Activated CD4-positive, alpha-beta T cell treated with anti-CD3 and anti-CD28 coated beads, Interleukin-10, Interleukin-2, amounts not matched to agents 100 ng/mL and 50 ng/mL, durations not matched to agents 16 hours and 8 hours (primary cell): Measurements from ENCODE around the gene MYH10.

Source experiments
- DNase-seq: peaks from one replicate; pipeline ENCODE4 v3.0.0-alpha.2; 2020

The MYH10 gene

GRCh38 chr17:8436844-8437171 is 193.7 kb downstream of the MYH10 start:
- DNase-seq, result no peak

DNA sequence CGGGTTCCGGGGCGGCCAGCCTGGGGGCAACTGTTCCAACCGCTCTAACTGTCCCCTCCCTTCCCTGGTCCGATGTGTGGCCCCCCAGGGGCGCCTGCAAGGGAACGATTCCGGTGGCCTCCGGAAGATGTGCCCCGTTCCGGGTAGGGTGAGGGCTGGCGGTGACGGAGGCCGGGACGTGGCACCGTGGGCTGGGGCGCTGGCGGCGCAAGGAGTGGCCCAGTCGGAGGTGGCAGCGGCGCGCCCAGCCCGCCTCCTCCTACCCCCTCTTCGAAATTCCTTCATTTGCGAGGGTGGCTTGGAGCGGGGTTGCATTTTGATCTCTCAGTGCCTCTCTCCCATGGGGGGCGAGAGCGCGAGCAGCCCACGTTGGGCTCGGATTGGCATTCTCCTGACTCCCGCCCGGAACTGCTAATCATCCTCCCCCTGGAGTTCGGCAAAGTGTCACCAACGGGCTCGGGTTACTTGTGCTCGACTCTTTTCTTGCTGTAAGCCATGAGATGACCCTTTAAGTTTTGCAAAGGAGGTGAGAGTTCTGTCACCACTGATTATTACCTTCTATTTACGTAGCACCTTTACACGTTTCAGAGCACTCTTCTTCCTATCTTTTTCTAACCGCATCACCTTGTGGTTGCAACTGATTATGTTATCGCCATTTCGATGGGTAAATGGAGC is 194.2 kb downstream of the MYH10 start:
- DNase-seq, result peak; percentile 72

DNA sequence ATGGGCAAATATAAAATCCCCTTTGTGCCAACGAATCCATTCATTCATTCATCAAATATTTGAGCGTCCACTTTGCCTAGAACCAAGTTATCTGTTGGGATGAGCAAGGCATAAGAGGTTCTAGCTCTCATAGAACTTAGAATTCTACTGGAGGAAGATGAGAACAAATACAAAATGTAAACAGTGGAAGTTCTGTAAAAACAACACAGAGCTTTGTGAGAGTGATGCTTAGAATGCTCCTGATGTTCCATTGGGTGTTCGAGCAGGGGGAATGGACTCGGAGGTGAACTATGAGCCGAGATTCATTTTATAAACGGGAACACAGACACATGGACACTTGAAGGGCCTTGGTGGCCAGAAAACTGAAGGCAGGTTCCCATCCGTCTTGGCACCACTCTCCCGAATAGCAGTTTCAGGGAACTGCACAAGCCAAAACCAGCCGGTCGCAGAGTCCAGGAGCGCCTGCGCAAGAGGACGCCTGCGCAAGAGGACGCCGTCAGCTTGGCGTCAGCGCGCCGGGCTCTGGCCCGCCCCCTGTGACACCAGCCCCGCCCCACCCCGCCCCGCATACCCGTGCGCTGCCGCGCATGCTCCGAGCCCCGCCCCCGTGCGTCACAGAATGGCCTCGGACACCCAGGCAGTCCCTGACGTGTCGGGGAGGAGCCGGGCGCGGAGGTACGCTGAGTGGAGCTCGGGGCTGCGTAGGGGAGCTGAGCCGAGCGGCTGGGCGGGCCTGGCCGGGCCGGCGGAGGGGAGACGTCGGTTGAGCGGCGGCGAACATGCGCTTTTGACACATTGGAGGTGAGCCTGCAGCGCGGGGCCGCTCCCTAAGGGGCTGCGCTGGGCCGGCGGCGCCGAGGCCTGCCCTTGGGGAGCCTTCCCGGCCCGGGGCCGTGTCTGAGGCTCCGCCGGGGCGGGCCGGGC is 195.0 kb downstream of the MYH10 start, which contains the start of gene NDEL1:
NDEL1 (plus strand) TSS at position 640 of the 924 bp plus-strand sequence. CDS start 8,388 bp downstream, outside the sequence.
- peak; percentile 99 for DNase-seq

- DNase-seq, result no peak
These were observed 199.6 kb downstream of the MYH10 start for GRCh38 chr17:8430966-8431365.

DNA sequence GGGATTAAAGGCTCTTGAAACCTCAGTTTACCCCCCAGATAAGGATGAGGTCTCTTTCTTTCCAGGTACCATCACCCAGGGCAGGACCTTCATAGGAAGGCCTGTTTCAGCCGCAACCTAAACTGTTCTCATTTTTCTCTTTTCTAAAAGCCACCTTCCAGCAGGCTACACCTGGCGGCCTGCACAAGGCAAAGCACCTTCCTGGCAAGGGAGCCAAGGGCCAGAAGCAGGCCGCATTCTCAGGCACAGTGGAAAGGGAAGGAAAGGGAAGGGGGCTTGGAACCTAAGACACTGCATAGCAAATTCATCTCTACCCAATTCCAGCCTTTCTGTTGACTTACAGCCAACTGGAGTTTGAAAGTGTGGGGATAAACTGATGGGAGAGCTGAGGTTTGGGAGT is 203.7 kb downstream of the MYH10 start:
- no peak for DNase-seq

- no peak for DNase-seq
These were observed 204.3 kb downstream of the MYH10 start for GRCh38 chr17:8426094-8426720.
